K562 (cell line): ENCODE measurements around the gene TOPORS. TPM values are rescaled to one million over a fixed set of nuclear protein-coding genes. Genes with fewer than 3 reads are reported as not detected.

ENCODE experiments used
- ATAC-seq: fragments of 200-7000 bp; cut with Tn5 transposase; 3 replicates; pipeline ENCODE4 v1.9.1; 2020; ENCODE audit warnings: moderate library complexity
- BruUV-seq: library from RNA; stranded (reverse); fragments of 400-500 nt; replicated peaks from 2 replicates; lab custom pipeline; 2021; lab: Mats Ljungman, UMichigan
- CTCF ChIA-PET: fragments of 300-600 bp; formaldehyde crosslinking; extraction: SDS; loops from one replicate; lab custom pipeline; 2021; ENCODE audit warnings: low intra/inter-chr PET ratio; lab: Yijun Ruan, JAX
- POLR2A ChIA-PET: fragments of 300-600, 350-650 bp; sonication (Branson Sonifier 250); formaldehyde crosslinking; extraction: SDS; loops from one replicate; lab custom pipeline; 2021; ENCODE audit warnings: antibody characterized with exemption, inconsistent platforms; lab: Yijun Ruan, JAX
- DNase-seq, 4 experiments: peaks; one replicate each; pipeline versions ENCODE4 v3.0.0 to v3.0.0-alpha.2; 2011 to 2018; ENCODE audit warnings: low spot score in 3 of 4, mixed read lengths in 3 of 4; ENCODE audit errors: extremely low read depth in 1 of 4
- FAIRE-seq: peaks from 2 replicates; lab custom pipeline; 2011; peaks lifted over from hg19 to GRCh38; lab: Jason Lieb, UNC
- H2AFZ ChIP-seq: 2 replicates; pipeline ENCODE4 v1.6.0; 2011; ENCODE audit warnings: low read depth, low read length, control low read depth, inconsistent platforms
- H3K27ac ChIP-seq: fragments of 200-600 bp; 3 replicates; pipeline ENCODE4 v1.8.0; 2011; ENCODE audit warnings: low read depth, mild to moderate bottlenecking, control low read depth, inconsistent platforms, low read length, moderate library complexity, mixed read lengths; ENCODE audit errors: extremely low read depth
- H3K27me3 ChIP-seq, 2 experiments: fragments of 300-600 bp in 1 of 2; 2 replicates in 1 of 2; 3 replicates in 1 of 2; pipeline versions ENCODE4 v1.6.0 to v1.8.0; 2011; ENCODE audit warnings: inconsistent platforms in 2 of 2, low read length in 2 of 2, mild to moderate bottlenecking in 1 of 2, mixed read lengths in 1 of 2, moderate library complexity in 1 of 2; ENCODE audit not compliant: control insufficient read depth in 2 of 2, insufficient read depth in 2 of 2
- H3K36me3 ChIP-seq: fragments of 300-600 bp; 3 replicates; pipeline ENCODE4 v1.8.0; 2011; ENCODE audit warnings: mild to moderate bottlenecking, low read length, inconsistent platforms; ENCODE audit not compliant: control insufficient read depth, insufficient read depth
- H3K4me1 ChIP-seq, 2 experiments: fragments of 200-600 bp in 1 of 2; replicated peaks in 1 of 2; 2 replicates in 1 of 2; 3 replicates in 1 of 2; pipeline versions ENCODE4 v1.5.1 to v1.8.0; 2011; ENCODE audit warnings: inconsistent platforms in 2 of 2, low read length in 2 of 2, mild to moderate bottlenecking in 1 of 2, mixed read lengths in 1 of 2, moderate library complexity in 1 of 2; ENCODE audit not compliant: control insufficient read depth in 2 of 2, insufficient read depth in 2 of 2
- H3K4me2 ChIP-seq: 2 replicates; pipeline ENCODE4 v1.6.1; 2011; ENCODE audit warnings: low read length, control low read depth, inconsistent platforms, mixed read lengths; ENCODE audit not compliant: insufficient read depth
- H3K4me3 ChIP-seq: fragments of 200-600 bp; sonication (generic), shearing (Covaris generic); 2 replicates; pipeline ENCODE4 v1.5.1; 2016; ENCODE audit warnings: control low read depth, inconsistent platforms
- H3K79me2 ChIP-seq: fragments of 200-600 bp; 3 replicates; pipeline ENCODE4 v1.8.0; 2011; ENCODE audit warnings: low read length, inconsistent platforms; ENCODE audit not compliant: control insufficient read depth, insufficient read depth
- H3K9ac ChIP-seq, 2 experiments: 2 replicates each; pipeline versions ENCODE4 v1.6.0 to v1.6.1; 2011; ENCODE audit warnings: low read depth in 2 of 2, low read length in 2 of 2, control low read depth in 1 of 2, inconsistent platforms in 1 of 2, mild to moderate bottlenecking in 1 of 2, mixed read lengths in 1 of 2; ENCODE audit not compliant: insufficient read depth in 1 of 2
- H3K9me1 ChIP-seq: one replicate; pipeline ENCODE4 v1.6.0; 2011; ENCODE audit warnings: inconsistent platforms, mild to moderate bottlenecking, low read length, moderate library complexity; ENCODE audit not compliant: control insufficient read depth, insufficient read depth
- H3K9me3 ChIP-seq: replicated peaks from 2 replicates; pipeline ENCODE4 v1.5.1; 2011; ENCODE audit warnings: low read depth, low read length, inconsistent platforms; ENCODE audit not compliant: control insufficient read depth, insufficient read depth
- H4K20me1 ChIP-seq: replicated peaks from 2 replicates; pipeline ENCODE4 v1.6.1; 2011; ENCODE audit warnings: low read length, inconsistent platforms, mixed read lengths; ENCODE audit not compliant: control insufficient read depth, insufficient read depth
- CEBPZ ChIP-seq: fragments of 150-350 bp; IDR thresholded peaks from 2 replicates; pipeline ENCODE4 v1.6.1; 2014; ENCODE audit warnings: low read depth, mild to moderate bottlenecking, low read length, borderline replicate concordance
- DIDO1 ChIP-seq: fragments of 450-650 bp; IDR thresholded peaks from 2 replicates; pipeline ENCODE4 v1.6.1; 2016; ENCODE audit warnings: low read depth, missing biosample characterization, missing genetic modification characterization
- DMBX1 ChIP-seq: fragments of 250-450 bp; sonication (Bioruptor Pico); IDR thresholded peaks from 2 replicates; pipeline ENCODE4 v1.8.0; 2022; ENCODE audit warnings: inconsistent platforms, mild to moderate bottlenecking, moderate library complexity, borderline replicate concordance
- GTF2E2 ChIP-seq: fragments of 200-800 bp; sonication (Bioruptor generic); IDR thresholded peaks from 2 replicates; pipeline ENCODE4 v1.6.1; 2016; ENCODE audit warnings: missing genetic modification characterization, missing compliant biosample characterization
- HMGN3 ChIP-seq: IDR thresholded peaks from 2 replicates; pipeline ENCODE4 v1.6.1; 2011; ENCODE audit warnings: borderline replicate concordance, low read depth, mild to moderate bottlenecking, mixed read lengths, low read length; ENCODE audit not compliant: insufficient read length; ENCODE audit errors: extremely low read depth
- ILK ChIP-seq: fragments of 450-650 bp; IDR thresholded peaks from 2 replicates; pipeline ENCODE4 v1.6.1; 2016; ENCODE audit warnings: missing genetic modification characterization, low read depth, mild to moderate bottlenecking, missing compliant biosample characterization, moderate library complexity, borderline replicate concordance
- KAT7 ChIP-seq: sonication (generic); formaldehyde crosslinking; IDR thresholded peaks from 2 replicates; pipeline ENCODE4 v1.8.0; 2022; ENCODE audit warnings: missing genetic modification reagents, mild to moderate bottlenecking, borderline replicate concordance
- KDM5B ChIP-seq: fragments of 200-600 bp; sonication (generic); IDR thresholded peaks from 2 replicates; pipeline ENCODE4 v1.6.1; 2012; ENCODE audit warnings: low read depth, mild to moderate bottlenecking, moderate library complexity, low read length, control low read depth, inconsistent platforms; ENCODE audit not compliant: insufficient replicate concordance
- PBX2 ChIP-seq, 2 experiments: IDR thresholded peaks in 1 of 2; conservative IDR thresholded peaks in 1 of 2; 2 replicates each; pipeline ENCODE4 v1.6.1; 2016; ENCODE audit warnings: low read depth in 2 of 2, mild to moderate bottlenecking in 1 of 2, missing compliant biosample characterization in 1 of 2, missing genetic modification characterization in 1 of 2, moderate library complexity in 1 of 2
- PTBP1 ChIP-seq: fragments of 200-400 bp; formaldehyde crosslinking; IDR thresholded peaks from 2 replicates; pipeline ENCODE4 v1.6.1; 2017; ENCODE audit warnings: low read depth, low read length
- TCFL5 ChIP-seq: fragments of 250-450 bp; sonication (Bioruptor Pico); conservative IDR thresholded peaks from 2 replicates; pipeline ENCODE4 v1.6.1; 2021; ENCODE audit warnings: mild to moderate bottlenecking, moderate library complexity, matching md5 sums
- THRAP3 ChIP-seq: fragments of 450-650 bp; IDR thresholded peaks from 2 replicates; pipeline ENCODE4 v1.6.1; 2016; ENCODE audit warnings: mild to moderate bottlenecking, inconsistent platforms, borderline replicate concordance
- ZBTB43 ChIP-seq: sonication (generic); formaldehyde crosslinking; IDR thresholded peaks from 2 replicates; pipeline ENCODE4 v1.8.0; 2023; ENCODE audit warnings: mild to moderate bottlenecking, missing genetic modification reagents
- ZNF146 ChIP-seq: IDR thresholded peaks from one replicate; pipeline ENCODE4 v1.6.1; 2018; ENCODE audit warnings: missing compliant biosample characterization; ENCODE audit not compliant: unreplicated experiment
- WGBS: fragments of 100-300 bp; shearing (Covaris generic); methylation state at CpG from one replicate; pipeline ENCODE4 v1.1.6; 2016; ENCODE audit warnings: low coverage, mixed read lengths; ENCODE audit not compliant: insufficient coverage; ENCODE audit errors: missing lambda C conversion rate; 5-methylcytosine and 5-hydroxymethylcytosine counted together
- in situ Hi-C: fragments of 300-500 bp; cut with MboI; formaldehyde crosslinking; loops from 4 replicates; pipeline ENCODE4 v1.15.0; 2018; ENCODE audit warnings: inconsistent platforms, mixed read lengths
- intact Hi-C: fragments of 100-400 bp; cut with micrococcal nuclease; formaldehyde crosslinking; loops from 2 replicates; pipeline ENCODE4 v1.14.2; 2022
- polyA plus RNA-seq, 8 experiments: library from polyadenylated mRNA; depleted of rRNA in 4 of 8; stranded (reverse) in 5 of 8; unstranded in 3 of 8; fragments of >200 nt; fragmentation: Nextera tagmentation in 2 of 8; fragmentation: Illumina TruSeq in 1 of 8; extraction: Ambion mirVana in 2 of 8; extraction: Trizol in 1 of 8; gene quantifications; 2 replicates each; pipeline versions ENCODE4 v1.2.1 to v1.2.3, GENCODE V29; 2011 to 2014; ENCODE audit warnings: inconsistent platforms in 1 of 8, missing spikeins in 1 of 8
- total RNA-seq, 7 experiments: library from RNA; depleted of rRNA in 6 of 7; stranded (reverse); fragments of >200 nt in 6 of 7; fragmentation: Illumina TruSeq in 2 of 7; extraction: Trizol in 2 of 7; gene quantifications; 2 replicates each; pipeline versions ENCODE4 v1.2.1 to v1.2.3, GENCODE V29; 2011 to 2021; ENCODE audit warnings: low replicate concordance in 1 of 7

Gene TOPORS
- total and polyA plus RNA-seq, 9 of the 15 experiments (the other 6 are each of a cell fraction or from before 2014, with no cell fraction given), result 4.3 to 19.6 (median 9.9) TPM

DNA sequence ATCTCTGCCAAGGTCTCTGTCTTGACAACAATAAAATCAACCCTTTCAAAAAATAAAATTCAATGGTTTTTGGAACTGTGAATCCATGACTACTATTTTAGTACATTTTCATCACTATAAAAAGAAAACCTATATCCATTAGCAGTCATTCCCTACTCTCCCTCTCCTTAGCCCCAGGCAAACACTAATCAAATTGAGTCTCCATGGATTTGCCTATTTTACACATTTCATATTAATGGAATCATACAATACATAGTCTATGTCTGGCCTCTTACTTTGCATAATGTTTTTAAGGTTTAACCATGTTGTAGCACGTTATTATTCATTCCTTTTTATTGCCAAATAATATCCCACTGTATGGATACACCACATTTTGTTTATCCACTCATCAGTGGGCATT is 50.5 kb downstream of the TOPORS start:
- in situ Hi-C loops, result no loop called here
- no peak for FAIRE-seq
- 0% methylated on average over 1 of the region's 1 CpG for WGBS
- no peak for ATAC-seq
- Histone ChIP-seq H3K27ac (no peak overlapping the region), H3K27me3 (no peaks in the 10 kb centered on the region), H3K79me2 (no peaks in the 10 kb centered on the region), H3K9me3 (no peaks in the 10 kb centered on the region), H3K4me2 (no peak overlapping the region), H4K20me1 (no peaks in the 10 kb centered on the region), H3K36me3 (no peaks in the 10 kb centered on the region), H2AFZ (no peak overlapping the region), H3K9me1 (no peaks in the 10 kb centered on the region), H3K9ac (no peak overlapping the region), H3K4me3 (no peak overlapping the region), H3K4me1 (no peaks in the 10 kb centered on the region)
- no peak for DNase-seq
- CTCF ChIA-PET, result no interaction called here
- BruUV-seq, result no TSS peak
- intact Hi-C loops, result no loop called here
- POLR2A ChIA-PET, result no interaction called here
- no peak for TF ChIP-seq HMGN3
- TF ChIP-seq KDM5B, result no peak
- no peak for TF ChIP-seq DIDO1 (tag)
- TF ChIP-seq PBX2 (CRISPR knock-in tag; IDR thresholded peaks at IDR 0.05; ENCODE audit: low read depth), result no peak
- no peak for TF ChIP-seq PBX2 (tag; conservative IDR thresholded peaks at IDR 0.05; ENCODE audit: low read depth)
- no peak for TF ChIP-seq ZNF146 (CRISPR knock-in tag)
- no peak for TF ChIP-seq DMBX1 (CRISPR knock-in tag)
- TF ChIP-seq GTF2E2 (tag), result no peak
- TF ChIP-seq CEBPZ, result no peak
- no peak for TF ChIP-seq PTBP1
- TF ChIP-seq TCFL5, result no peak
- no peak for TF ChIP-seq THRAP3
- TF ChIP-seq KAT7, result no peak
- TF ChIP-seq ILK (tag), result no peak
- TF ChIP-seq ZBTB43 (CRISPR knock-in tag), result no peak
